Activated T-cell treated with anti-CD3 and anti-CD28 coated beads, Interleukin-2, amount 50 U/mL, for 4 hours (primary cell): ENCODE data around the gene FANCC. TPM values are rescaled to one million over a fixed set of nuclear protein-coding genes. Genes with fewer than 3 reads are reported as not detected.

ENCODE experiments used
- ATAC-seq, 2 donors: fragments of 200-7000 bp; cut with Tn5 transposase; one replicate each; pipeline ENCODE4 v1.10.0; 2021
- DNase-seq: peaks from one replicate; pipeline ENCODE4 v3.0.0-alpha.2; 2020
- H3K27me3 Mint-ChIP-seq: one replicate; pipeline ENCODE4 v1.8.0; 2021; ENCODE audit warnings: low read depth, mixed read lengths
- H3K36me3 Mint-ChIP-seq: one replicate; pipeline ENCODE4 v1.8.0; 2022; ENCODE audit warnings: mixed read lengths; ENCODE audit not compliant: insufficient read depth
- H3K4me1 Mint-ChIP-seq: one replicate; pipeline ENCODE4 v1.8.0; 2021; ENCODE audit warnings: low read depth, mixed read lengths
- H3K4me3 Mint-ChIP-seq: one replicate; pipeline ENCODE4 v1.8.0; 2021; ENCODE audit warnings: mild to moderate bottlenecking, moderate library complexity, mixed read lengths
- H3K9me3 Mint-ChIP-seq: one replicate; pipeline ENCODE4 v1.8.0; 2021; ENCODE audit warnings: mixed read lengths
- total RNA-seq, 3 donors: library from RNA; stranded (reverse); gene quantifications; one replicate each; pipeline ENCODE4 v1.2.1, GENCODE V29; 2021

Gene FANCC
- total RNA-seq, 3 donors from 2014 or later, result 14.6 to 15.3 (median 15.2) TPM

DNA sequence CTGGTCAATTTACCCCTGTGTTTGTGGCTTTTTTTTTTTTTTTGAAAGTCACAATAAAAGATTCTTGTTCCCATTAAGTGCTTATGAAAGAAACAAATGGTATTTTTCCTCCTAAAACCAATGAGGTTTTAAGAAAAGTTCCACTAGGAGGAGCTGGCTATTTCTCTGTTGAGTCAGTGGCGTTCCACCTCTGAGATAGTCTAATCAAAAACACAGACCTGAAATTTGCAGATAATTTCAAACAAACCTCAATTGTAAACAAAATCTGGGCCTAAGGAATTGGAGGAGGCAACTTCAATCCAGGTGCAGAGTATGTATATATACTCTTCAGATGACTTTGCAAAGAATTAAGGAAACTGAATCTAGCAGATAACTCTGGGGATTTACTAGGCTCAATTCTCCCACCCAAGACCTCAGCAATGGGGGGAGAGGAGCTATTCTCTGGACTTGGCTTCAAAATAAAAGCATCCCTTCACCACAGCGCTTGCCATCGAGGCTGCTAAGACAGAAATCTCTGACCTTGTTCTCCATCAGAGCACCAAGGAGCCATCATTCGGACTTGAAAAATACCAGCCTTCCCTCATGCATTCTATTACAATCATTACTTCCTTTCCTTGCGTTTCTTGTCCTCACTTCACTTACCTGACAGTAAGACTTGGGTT is 52.4 kb downstream of the FANCC start:
- Mint-ChIP-seq H3K9me3 (no peaks in the 10 kb centered on the region), H3K4me1 (peaks cover 13% of the 10 kb centered on the region), H3K4me3 (no peak overlapping the region), H3K27me3 (no peaks in the 10 kb centered on the region), H3K36me3 (no peaks in the 10 kb centered on the region)
- no peak for ATAC-seq
- DNase-seq, result no peak

DNA sequence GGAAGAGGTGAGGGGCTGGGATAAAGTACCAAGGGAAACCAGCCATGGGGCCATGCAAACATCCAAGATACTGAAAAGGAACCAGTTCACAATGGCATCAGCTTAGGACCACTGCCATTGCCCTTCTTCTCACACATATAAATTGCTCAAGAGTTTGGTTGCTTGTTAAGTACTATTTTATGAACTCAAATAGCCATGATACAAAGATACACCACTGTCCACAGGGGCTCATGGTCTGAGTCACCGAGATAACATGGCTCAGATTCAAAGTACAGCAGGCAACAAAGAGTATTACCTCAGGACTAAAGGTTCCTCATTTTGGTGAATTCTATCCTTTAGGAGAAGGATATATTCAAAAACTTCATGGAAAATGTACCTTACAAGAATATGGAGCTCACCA is 55.6 kb downstream of the FANCC start:
- Mint-ChIP-seq H3K36me3 (no peaks in the 10 kb centered on the region), H3K4me3 (no peak overlapping the region), H3K9me3 (no peaks in the 10 kb centered on the region), H3K4me1 (peaks cover 12% of the 10 kb centered on the region), H3K27me3 (no peaks in the 10 kb centered on the region)
- ATAC-seq (no peak), DNase-seq (no peak)

DNA sequence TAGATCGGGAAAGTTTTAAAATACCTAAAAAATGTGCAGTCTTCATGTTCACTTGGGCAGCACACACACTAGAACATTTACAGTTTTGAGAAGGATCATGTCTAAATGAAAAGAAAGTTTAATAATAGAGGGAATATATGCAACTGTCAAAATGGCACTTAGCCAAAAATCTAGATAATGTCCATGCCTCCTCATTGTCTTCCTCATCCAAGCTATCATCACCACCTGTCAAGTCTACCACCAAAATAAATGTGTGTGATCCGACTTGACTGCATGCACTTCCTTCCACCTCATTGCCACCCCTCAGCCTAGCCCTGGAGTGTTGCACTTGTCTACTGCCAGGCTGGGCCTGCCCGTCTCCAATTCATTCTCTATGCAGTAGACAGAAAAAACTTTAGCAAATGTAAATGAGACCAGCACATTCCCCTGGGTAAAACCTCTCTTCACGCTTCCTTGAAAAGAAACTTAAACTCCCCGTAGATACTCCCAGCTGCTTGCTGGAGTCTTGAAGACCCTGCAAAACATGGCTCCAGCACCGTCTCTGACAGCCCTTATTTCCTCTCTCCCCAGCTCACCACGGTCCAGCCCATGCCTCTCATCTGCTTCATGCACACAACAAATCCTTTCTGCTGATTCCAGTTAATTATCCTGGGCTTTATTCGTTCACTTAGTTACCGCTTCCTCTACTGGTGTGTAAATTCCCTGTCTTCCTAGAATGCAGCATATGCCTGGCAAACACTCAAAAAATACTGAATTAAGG is 66.9 kb downstream of the FANCC start:
- Mint-ChIP-seq H3K9me3 (no peaks in the 10 kb centered on the region), H3K4me1 (peaks cover 5% of the 10 kb centered on the region), H3K27me3 (no peaks in the 10 kb centered on the region), H3K36me3 (peaks cover 15% of the 10 kb centered on the region), H3K4me3 (no peak overlapping the region)
- ATAC-seq, result no peak
- DNase-seq, result no peak

DNA sequence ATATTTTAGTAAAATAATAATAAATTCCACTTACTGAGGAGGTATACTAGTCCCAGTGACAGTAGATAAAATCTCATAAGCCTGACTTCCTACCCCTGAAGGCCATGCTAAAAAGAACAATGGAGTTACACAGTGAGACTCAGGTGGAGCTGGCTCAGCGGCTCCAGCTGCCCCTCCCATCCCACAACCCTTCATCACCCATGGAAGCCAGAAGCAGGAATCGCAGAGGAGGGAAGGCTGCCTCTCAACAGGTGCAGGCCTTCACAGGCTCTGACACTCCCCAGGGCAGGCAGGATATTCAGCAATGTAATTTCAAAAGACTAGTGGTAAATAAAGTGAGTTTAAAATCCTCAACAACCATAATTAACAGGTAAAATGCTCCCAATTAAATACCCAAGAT is 67.5 kb downstream of the FANCC start:
- no peaks in the 10 kb centered on the region for H3K27me3 Mint-ChIP-seq
- no peak for ATAC-seq
- no peak for DNase-seq
- H3K36me3 Mint-ChIP-seq, result peaks cover 16% of the 10 kb centered on the region
- H3K4me1 Mint-ChIP-seq, result peaks cover 5% of the 10 kb centered on the region
- H3K4me3 Mint-ChIP-seq, result no peak overlapping the region
- no peaks in the 10 kb centered on the region for H3K9me3 Mint-ChIP-seq

DNA sequence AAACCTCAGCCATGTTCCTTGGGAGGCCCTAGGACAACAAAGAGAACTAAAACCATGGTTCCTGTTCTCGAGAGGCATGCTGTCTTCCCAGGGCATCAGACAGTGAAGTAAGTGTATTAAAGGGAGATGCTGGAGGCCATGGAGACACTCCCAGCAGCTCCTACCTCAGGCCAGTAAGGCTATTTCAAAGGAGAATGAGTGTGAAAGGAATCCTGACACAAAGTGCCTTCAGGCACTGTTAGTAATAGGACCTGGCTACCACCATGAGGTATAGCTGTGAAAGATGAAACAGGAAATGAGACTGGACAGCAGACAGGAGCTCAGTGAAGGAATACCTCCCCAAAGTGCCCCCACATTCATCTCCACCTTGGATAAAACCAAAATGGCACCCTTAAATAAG is 71.0 kb downstream of the FANCC start:
- H3K4me3 Mint-ChIP-seq, result no peak overlapping the region
- no peaks in the 10 kb centered on the region for H3K9me3 Mint-ChIP-seq
- H3K27me3 Mint-ChIP-seq, result no peaks in the 10 kb centered on the region
- peaks cover 20% of the 10 kb centered on the region for H3K36me3 Mint-ChIP-seq
- DNase-seq (no peak), ATAC-seq (no peak)
- peaks cover 5% of the 10 kb centered on the region for H3K4me1 Mint-ChIP-seq

DNA sequence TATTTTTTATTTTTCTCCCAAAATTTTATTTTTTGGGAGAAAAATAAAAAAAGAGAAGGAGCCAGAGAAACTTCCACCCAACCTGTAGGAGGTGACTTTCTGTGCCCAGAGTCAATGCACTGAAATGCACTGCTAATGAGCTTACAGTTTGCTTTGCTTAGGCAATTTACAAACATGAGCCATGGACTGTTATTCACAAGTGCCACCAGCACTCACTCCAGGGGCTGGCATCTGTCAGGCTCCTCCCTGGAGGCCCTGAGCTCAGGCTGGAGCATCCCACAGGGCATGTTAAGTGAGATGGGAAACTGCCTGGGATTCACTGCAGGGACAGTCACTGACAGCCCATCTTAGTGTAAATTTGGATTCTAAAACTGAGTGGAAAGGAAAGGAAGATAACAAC is 74.9 kb downstream of the FANCC start:
- Mint-ChIP-seq H3K27me3 (no peaks in the 10 kb centered on the region), H3K9me3 (no peaks in the 10 kb centered on the region), H3K4me1 (no peaks in the 10 kb centered on the region), H3K36me3 (peaks cover 22% of the 10 kb centered on the region), H3K4me3 (no peak overlapping the region)
- ATAC-seq, result no peak
- no peak for DNase-seq

DNA sequence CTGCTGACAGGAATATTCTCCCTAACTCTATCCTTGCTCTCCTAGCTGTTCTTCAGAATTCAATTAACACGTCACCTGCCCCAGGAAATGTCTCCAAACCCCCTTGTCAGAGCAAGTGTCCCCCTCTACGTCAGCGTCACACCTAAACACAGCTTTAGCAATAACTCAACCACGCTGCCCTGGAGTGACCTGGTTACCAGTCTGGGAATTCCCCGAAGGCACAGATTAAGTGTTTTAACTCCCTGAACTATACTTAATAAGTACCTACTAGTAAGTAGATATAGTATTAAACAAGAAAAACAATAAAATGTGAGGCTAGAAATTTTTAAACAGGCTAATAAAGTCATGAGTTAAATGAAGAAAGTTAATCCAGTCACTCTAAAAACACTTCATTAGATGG is 78.4 kb downstream of the FANCC start:
- peaks cover 11% of the 10 kb centered on the region for H3K36me3 Mint-ChIP-seq
- no peak for ATAC-seq
- H3K9me3 Mint-ChIP-seq, result no peaks in the 10 kb centered on the region
- DNase-seq, result no peak
- no peaks in the 10 kb centered on the region for H3K4me1 Mint-ChIP-seq
- no peaks in the 10 kb centered on the region for H3K27me3 Mint-ChIP-seq
- no peak overlapping the region for H3K4me3 Mint-ChIP-seq

DNA sequence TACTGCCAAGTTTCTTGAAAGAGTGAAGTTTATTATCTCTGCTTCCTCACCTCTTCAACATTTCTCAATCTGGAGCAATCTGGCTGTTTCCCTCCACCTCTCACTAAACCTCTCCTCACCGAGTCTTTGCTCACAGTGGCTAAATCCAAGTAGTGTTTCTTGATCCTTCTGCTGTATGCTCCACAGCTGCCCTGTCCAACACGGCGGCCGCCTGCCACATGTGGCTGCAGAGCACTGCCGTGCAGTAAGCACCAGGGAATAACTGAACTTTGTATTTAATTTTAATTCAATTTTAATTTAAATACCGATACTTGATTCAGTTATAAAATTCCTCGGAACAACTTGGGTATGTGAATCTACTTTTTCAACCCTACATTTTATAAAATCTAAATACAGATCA is 80.2 kb downstream of the FANCC start:
- H3K9me3 Mint-ChIP-seq, result no peaks in the 10 kb centered on the region
- DNase-seq, result no peak
- ATAC-seq, result no peak
- H3K36me3 Mint-ChIP-seq, result peaks cover 9% of the 10 kb centered on the region
- no peaks in the 10 kb centered on the region for H3K27me3 Mint-ChIP-seq
- no peak overlapping the region for H3K4me3 Mint-ChIP-seq
- no peaks in the 10 kb centered on the region for H3K4me1 Mint-ChIP-seq

DNA sequence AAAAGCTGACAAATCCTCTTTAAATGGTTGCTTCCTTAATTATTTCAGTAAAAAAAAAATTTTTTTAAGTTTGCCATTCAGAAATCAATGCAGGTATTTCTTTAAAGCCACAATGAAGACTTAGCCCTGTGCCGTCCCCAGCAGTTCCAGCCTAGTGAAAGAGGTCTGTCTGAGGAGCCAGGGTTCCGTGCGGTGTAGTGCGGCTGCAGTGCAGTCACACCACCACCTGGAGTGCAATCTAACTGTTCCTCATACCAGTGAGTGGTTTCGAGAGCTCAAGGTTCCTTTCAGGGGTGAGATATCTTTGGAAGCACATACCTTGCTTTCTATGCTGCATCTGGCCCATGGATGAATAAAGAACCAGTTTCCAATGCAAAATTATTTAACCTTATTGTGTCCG is 87.5 kb downstream of the FANCC start:
- DNase-seq (no peak), ATAC-seq (no peak)
- H3K4me3 Mint-ChIP-seq, result no peak overlapping the region
- H3K27me3 Mint-ChIP-seq, result no peaks in the 10 kb centered on the region
- H3K4me1 Mint-ChIP-seq, result no peaks in the 10 kb centered on the region
- H3K9me3 Mint-ChIP-seq, result no peaks in the 10 kb centered on the region
- peaks cover 14% of the 10 kb centered on the region for H3K36me3 Mint-ChIP-seq

DNA sequence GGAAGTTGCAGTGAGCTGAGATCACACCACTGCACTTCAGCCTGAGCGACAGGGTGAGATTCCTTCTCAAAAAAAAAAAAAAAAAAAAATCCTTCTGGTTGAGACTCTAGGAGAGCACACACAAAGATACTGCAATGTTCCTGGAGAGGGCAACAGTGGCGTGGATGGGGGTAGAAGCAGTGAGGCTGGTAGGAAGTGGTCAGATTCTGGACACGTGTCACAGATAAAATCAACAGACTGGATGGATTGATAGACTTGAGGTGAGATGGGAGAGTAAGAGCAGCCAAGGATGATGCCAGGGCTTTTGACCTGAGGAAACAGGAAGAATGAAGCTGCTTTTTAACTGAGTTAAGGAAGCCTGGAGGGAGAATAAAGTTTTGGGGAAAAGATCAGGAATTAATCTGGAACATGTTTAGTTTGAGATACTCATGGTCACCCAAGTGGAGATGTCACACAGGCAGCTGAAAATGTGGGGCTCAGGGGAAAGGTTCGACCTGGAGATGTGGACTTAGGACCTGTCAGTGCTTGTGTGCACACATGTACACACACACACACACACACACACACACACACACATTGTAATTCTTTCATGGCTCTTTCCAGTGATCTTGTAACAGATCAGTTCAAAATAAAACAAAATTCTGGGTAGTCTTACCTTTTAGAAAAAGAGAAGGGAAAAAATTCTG is 88.1 kb downstream of the FANCC start:
- no peak for DNase-seq
- H3K4me1 Mint-ChIP-seq, result no peaks in the 10 kb centered on the region
- H3K4me3 Mint-ChIP-seq, result no peak overlapping the region
- no peak for ATAC-seq
- peaks cover 12% of the 10 kb centered on the region for H3K36me3 Mint-ChIP-seq
- no peaks in the 10 kb centered on the region for H3K9me3 Mint-ChIP-seq
- no peaks in the 10 kb centered on the region for H3K27me3 Mint-ChIP-seq

DNA sequence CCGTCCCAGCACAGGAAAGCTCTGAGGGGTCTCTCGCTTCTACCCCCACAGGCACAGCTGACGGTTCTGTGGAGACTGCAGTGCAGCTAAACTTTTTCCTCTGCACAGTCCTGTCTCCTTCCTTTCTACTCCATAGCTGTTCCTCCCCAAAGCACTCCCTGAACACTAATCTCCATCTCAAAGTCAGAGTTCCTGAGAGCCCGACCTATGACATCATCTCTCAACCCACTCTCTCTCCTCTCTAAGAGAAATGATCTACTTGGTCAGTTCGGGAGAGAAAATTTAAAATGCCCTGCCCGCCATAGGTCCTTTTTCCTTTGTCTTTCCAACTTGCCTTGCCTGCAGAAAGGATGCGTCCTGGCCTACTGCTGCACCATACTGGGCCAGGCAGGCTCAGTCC is 90.6 kb downstream of the FANCC start:
- DNase-seq, result no peak
- Mint-ChIP-seq H3K36me3 (peaks cover 10% of the 10 kb centered on the region), H3K27me3 (no peaks in the 10 kb centered on the region), H3K9me3 (no peaks in the 10 kb centered on the region), H3K4me3 (no peak overlapping the region), H3K4me1 (no peaks in the 10 kb centered on the region)
- ATAC-seq, result no peak

DNA sequence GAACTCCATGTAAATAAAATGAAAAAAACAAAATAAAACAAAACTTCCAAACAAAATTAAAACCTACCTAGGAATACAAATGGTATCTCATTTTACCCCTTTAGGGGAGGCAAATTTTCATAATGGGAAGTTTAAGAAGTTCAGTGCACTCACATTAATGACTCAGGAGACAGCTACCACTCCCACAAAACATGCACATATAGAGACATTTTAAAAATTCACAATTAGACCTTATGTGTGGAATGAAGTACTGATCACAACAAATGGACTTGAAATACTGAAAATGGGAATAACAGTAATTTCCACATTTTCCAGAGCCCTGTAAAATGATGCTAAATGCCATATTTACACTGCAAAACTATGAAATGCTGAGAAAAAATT is 91.8 kb downstream of the FANCC start:
- Mint-ChIP-seq H3K9me3 (no peaks in the 10 kb centered on the region), H3K4me1 (no peaks in the 10 kb centered on the region), H3K36me3 (peaks cover 6% of the 10 kb centered on the region), H3K4me3 (no peak overlapping the region), H3K27me3 (no peaks in the 10 kb centered on the region)
- ATAC-seq (no peak), DNase-seq (no peak)

DNA sequence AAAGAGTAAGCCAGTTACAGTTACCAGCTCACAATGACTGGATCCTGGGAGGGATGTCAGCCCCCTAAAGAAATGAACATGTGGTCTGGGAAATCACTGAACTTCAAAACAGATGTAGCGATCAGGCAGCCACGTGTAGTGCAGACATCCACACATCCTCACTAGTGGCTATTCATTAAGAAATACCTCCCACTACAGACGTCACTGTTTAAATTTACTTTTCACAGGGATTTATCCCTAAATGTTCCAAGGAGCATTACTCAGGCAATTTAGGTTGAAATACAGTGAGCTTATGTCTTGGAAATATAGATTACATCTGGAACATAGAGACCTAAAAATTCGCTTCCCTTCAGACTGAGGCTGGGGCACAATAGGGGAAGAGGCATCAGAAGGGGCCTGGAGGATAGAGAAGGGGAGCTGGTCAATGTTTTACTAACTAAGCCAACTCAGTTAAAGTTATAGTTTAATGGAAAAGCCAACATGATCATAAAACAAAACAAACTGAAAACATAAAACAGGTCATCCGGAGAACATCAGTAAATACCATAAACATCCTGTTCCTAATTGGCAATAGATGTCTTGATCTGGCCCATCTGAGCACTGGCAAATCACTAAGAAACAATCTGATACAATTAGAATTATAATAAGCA is 92.3 kb downstream of the FANCC start:
- DNase-seq, result no peak
- H3K4me1 Mint-ChIP-seq, result no peaks in the 10 kb centered on the region
- H3K9me3 Mint-ChIP-seq, result no peaks in the 10 kb centered on the region
- H3K27me3 Mint-ChIP-seq, result no peaks in the 10 kb centered on the region
- H3K4me3 Mint-ChIP-seq, result no peak overlapping the region
- ATAC-seq, result no peak
- peaks cover 2% of the 10 kb centered on the region for H3K36me3 Mint-ChIP-seq

DNA sequence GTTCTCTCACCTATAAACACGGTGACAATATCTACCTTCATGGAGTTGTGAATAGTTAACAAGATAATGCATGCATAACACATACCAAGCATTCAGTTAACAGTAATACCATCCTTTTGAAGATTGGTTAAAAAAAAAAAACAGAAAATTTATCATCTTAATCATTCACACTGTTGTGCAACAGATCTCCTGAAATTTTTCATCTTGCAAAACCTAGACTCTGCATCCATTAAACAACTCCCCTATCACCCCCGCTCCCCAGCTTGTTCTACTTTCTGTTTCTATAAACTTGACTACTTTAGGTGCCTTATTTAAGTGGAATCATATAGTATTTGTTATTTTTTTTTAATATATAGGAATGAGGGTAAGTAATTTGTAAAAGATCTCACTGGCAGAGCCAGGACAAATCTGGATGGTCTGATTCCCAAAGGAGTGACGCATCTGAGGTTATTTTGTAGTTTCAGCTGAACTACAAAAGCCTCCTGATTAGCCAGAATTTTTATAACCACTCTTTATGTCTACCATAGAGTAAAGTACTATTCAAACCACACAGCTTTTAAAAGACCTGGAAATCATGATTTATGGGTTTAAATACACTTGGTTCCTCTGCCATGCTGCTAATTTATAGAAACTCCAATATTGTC is 93.0 kb downstream of the FANCC start:
- H3K9me3 Mint-ChIP-seq, result no peaks in the 10 kb centered on the region
- peaks cover 4% of the 10 kb centered on the region for H3K36me3 Mint-ChIP-seq
- H3K4me3 Mint-ChIP-seq, result no peak overlapping the region
- H3K4me1 Mint-ChIP-seq, result no peaks in the 10 kb centered on the region
- ATAC-seq, result no peak
- no peak for DNase-seq
- no peaks in the 10 kb centered on the region for H3K27me3 Mint-ChIP-seq
